Measurements from ENCODE around the gene MRTFB. TPM values are rescaled to one million over a fixed set of nuclear protein-coding genes. Genes with fewer than 3 reads are reported as not detected.

Gene MRTFB
- total and polyA plus RNA-seq, 2 of the 13 experiments (the other 11 are each of a cell fraction or from before 2014, with no cell fraction given): 11.4 to 14.0 TPM

- TF ChIP-seq IKZF4 (CRISPR knock-in tag; IDR thresholded peaks at IDR 0.05; ENCODE audit: borderline replicate concordance, low read depth, not compliant biosample characterization) (no peak), HNRNPH1 (optimal IDR thresholded peaks at IDR 0.05; ENCODE audit: low read depth, low read length) (no peak)
Measured at GRCh38 chr16:14309001-14309886, 238.1 kb downstream of the MRTFB start (continued).

GRCh38 chr16:14309906-14310305 is 238.8 kb downstream of the MRTFB start:
- intact Hi-C loops (cut with micrococcal nuclease; ENCODE audit: unreplicated experiment): loop anchor here (5.0 kb wide), 1 partner anchor 1668 kb away; no protein-coding TSS in a partner anchor
- H3K4me3 ChIP-seq (replicated peaks in 1 of 3; ENCODE audit: insufficient read depth in 1 of 3, low read depth in 2 of 3, low read length in 3 of 3): no peak overlapping the region
- in situ Hi-C loops (cut with HindIII; ENCODE audit: extremely low pct_ligation_motif_present, low pct_unique_long_range_greater_than_20kb): no loop called here

More at GRCh38 chr16:14309906-14310305, 238.8 kb downstream of the MRTFB start:
- CTCF ChIA-PET (ENCODE audit: low intra/inter-chr PET ratio, low total read pairs): no interaction called here
- no peak for TF ChIP-seq THAP8 (CRISPR knock-in tag; IDR thresholded peaks at IDR 0.05; ENCODE audit: borderline replicate concordance)
- TF ChIP-seq ZNF609 (CRISPR knock-in tag; IDR thresholded peaks at IDR 0.05; ENCODE audit: borderline replicate concordance): no peak
- 0 out of 2 replicates have a peak, but pooled peaks have one; percentile 22 for TF ChIP-seq MAZ (IDR thresholded peaks at IDR 0.05; ENCODE audit: borderline replicate concordance, low read depth, low read length)
- TF ChIP-seq MAZ (CRISPR knock-in tag; IDR thresholded peaks at IDR 0.05; ENCODE audit: low read depth): no peak
- TF ChIP-seq XRCC5 (optimal IDR thresholded peaks at IDR 0.05; ENCODE audit: low read length): peak; percentile 6
- 0 out of 2 replicates have a peak, but pooled peaks have one; percentile 25 for TF ChIP-seq GFI1 (CRISPR knock-in tag; IDR thresholded peaks at IDR 0.05; ENCODE audit: borderline replicate concordance)
- peak; percentile 19 for TF ChIP-seq TEAD3 (CRISPR knock-in tag; optimal IDR thresholded peaks at IDR 0.05; ENCODE audit: borderline replicate concordance)
- TF ChIP-seq ZMYM3 (CRISPR knock-in tag; IDR thresholded peaks at IDR 0.05): peak; percentile 27; the same call in 1 of the 2 replicates
- TF ChIP-seq FOSL2 (CRISPR knock-in tag; IDR thresholded peaks at IDR 0.05): no peak
- no peak for TF ChIP-seq PREB (CRISPR knock-in tag; IDR thresholded peaks at IDR 0.05)
- TF ChIP-seq ZNF768 (CRISPR knock-in tag; IDR thresholded peaks at IDR 0.05): peak; percentile 98
- Histone ChIP-seq H3K36me3 (replicated peaks in 1 of 2; ENCODE audit: control insufficient read depth in 1 of 2, insufficient read depth in 2 of 2, low read length in 2 of 2) (peaks cover 11% of the 10 kb centered on the region in 2 experiments; a peak in 4 of 5 replicates), H2AFZ (ENCODE audit: low read length) (no peak overlapping the region), H3K9ac (ENCODE audit: insufficient read depth, low read depth, low read length) (no peak overlapping the region), H3K27me3 (ENCODE audit: control insufficient read depth in 1 of 2, insufficient read depth in 2 of 2, low read length in 2 of 2) (no peaks in the 10 kb centered on the region), H3K79me2 (ENCODE audit: insufficient read depth, low read length) (peaks cover 92% of the 10 kb centered on the region), H3K9me3 (ENCODE audit: low read length) (no peaks in the 10 kb centered on the region), H3K4me1 (ENCODE audit: insufficient read depth, low read length) (peaks cover 69% of the 10 kb centered on the region), H4K20me1 (ENCODE audit: insufficient read depth, low read length) (peaks cover 67% of the 10 kb centered on the region; the same call in 1 of the 2 replicates), H3K4me2 (ENCODE audit: low read depth, low read length) (no peak overlapping the region; the same call in 1 of the 2 replicates), H3K27ac (ENCODE audit: extremely low read length, insufficient read depth, low read length) (peak overlapping the region; percentile 54)
- no peak; the same call in 2 of the 3 replicates for ATAC-seq
- WGBS (ENCODE audit: low lambda C conversion rate): 87% methylated on average over 10 of the region's 10 CpGs
- POLR2A ChIA-PET: interaction anchor here (1.1 to 1.7 kb wide), 2 partner anchors 218 to 235 kb away, joined by 3 to 5 read pairs; no protein-coding TSS in a partner anchor
- no peak for DNase-seq (ENCODE audit: low spot score)
- FAIRE-seq: no peak
- BruUV-seq (replicated peaks): no TSS peak

All from HepG2 (cell line).